GM12891 (cell line): ENCODE measurements around the gene ATP11A.

ENCODE experiments used
- PAX5 ChIP-seq: IDR thresholded peaks from 2 replicates; pipeline ENCODE4 v1.6.1; 2011; ENCODE audit warnings: low read length, moderate library complexity, mild to moderate bottlenecking; ENCODE audit not compliant: insufficient read depth, severe bottlenecking
- POLR2A ChIP-seq: IDR thresholded peaks from 2 replicates; pipeline ENCODE4 v1.6.1; 2011; ENCODE audit warnings: low read depth, low read length, control low read depth
- POLR2AphosphoS5 ChIP-seq: IDR thresholded peaks from 2 replicates; pipeline ENCODE4 v1.6.1; 2011; ENCODE audit warnings: low read depth, low read length, control low read depth
- POU2F2 ChIP-seq: IDR thresholded peaks from 2 replicates; pipeline ENCODE4 v1.6.1; 2011; ENCODE audit warnings: low read depth, mild to moderate bottlenecking, control low read depth, low read length, moderate library complexity
- SPI1 ChIP-seq: IDR thresholded peaks from 2 replicates; pipeline ENCODE4 v1.6.1; 2011; ENCODE audit warnings: low read depth, low read length, control low read depth
- TAF1 ChIP-seq: IDR thresholded peaks from 2 replicates; pipeline ENCODE4 v1.6.1; 2011; ENCODE audit warnings: low read depth, low read length, control low read depth

DNA sequence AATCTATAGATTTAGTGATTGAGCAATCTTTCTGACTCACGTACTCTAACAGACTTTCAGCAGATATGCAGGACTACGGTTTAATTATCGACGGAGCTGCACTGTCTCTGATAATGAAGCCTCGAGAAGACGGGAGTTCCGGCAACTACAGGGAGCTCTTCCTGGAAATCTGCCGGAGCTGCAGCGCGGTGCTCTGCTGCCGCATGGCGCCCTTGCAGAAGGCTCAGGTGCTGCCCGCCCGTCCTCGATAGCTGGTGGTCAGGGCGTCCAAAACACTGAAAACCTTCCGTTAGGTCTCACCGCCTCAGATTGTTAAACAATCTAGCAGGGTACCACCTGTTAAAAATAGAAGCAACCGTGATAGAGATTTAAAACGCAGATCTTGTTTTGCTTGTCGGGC lies 166.0 kb downstream of the ATP11A start:
- no peak for TF ChIP-seq POLR2AphosphoS5
- no peak for TF ChIP-seq POLR2A
- TF ChIP-seq TAF1 = no peak
- TF ChIP-seq SPI1 = no peak
- no peak for TF ChIP-seq POU2F2
- no peak for TF ChIP-seq PAX5
